Heart left ventricle (tissue), 13 donors: ENCODE data around the gene CAMKK2.

ENCODE experiments used
- POLR2A ChIP-seq, 2 donors: fragments of 450-650 bp; IDR thresholded peaks; one replicate each; pipeline ENCODE4 v1.6.1; 2017; ENCODE audit warnings: antibody characterized with exemption in 2 of 2, mild to moderate bottlenecking in 2 of 2, moderate library complexity in 2 of 2
- TF ChIP-seq, protein P1 (sequence below), 12 donors: fragments of 200-600 bp; sonication (generic) in 4 of 12; IDR thresholded peaks; one replicate each; pipeline versions ENCODE4 v1.5.0 to v1.8.0; 2018 to 2022; ENCODE audit warnings: antibody characterized with exemption in 12 of 12, mild to moderate bottlenecking in 5 of 12
- donor health status: ischemic (EF 13 %, LVEDD 7.1; RV severe dilation, severe dysfunction).
- donor health status: DM: no; HTN: yes; CAD: no.
- donor health status: DM: no; HTN: no; CAD: no.
- donor health status: ischemic (EF 25% LVEDD 6.9; RV normal size, moderate dysfunction).
- donor health status: ischemic (EF 25% LVEDD 5.7; RV mildly dilated, moderate dysfunction).
- donor health status: ischemic (EF 35%, LVEDD 5.7; RV mildly dilated, moderate dysfunction).
- donor health status: nonischemic (EF 11% LVEDD 7.7; RV severe dilation, severe dysfunction).
- donor health status: DM: yes; HTN: yes; CAD: no.
- donor health status: PGD.
- donor health status: ischemic (EF 29% LVEDD 5.4; RV normal size, mild dysfunction).
- donor health status: nonischemic (EF 23%, LVEDD 6.1; RV moderate dilation, normal function).

- TF ChIP-seq, protein P1, sequence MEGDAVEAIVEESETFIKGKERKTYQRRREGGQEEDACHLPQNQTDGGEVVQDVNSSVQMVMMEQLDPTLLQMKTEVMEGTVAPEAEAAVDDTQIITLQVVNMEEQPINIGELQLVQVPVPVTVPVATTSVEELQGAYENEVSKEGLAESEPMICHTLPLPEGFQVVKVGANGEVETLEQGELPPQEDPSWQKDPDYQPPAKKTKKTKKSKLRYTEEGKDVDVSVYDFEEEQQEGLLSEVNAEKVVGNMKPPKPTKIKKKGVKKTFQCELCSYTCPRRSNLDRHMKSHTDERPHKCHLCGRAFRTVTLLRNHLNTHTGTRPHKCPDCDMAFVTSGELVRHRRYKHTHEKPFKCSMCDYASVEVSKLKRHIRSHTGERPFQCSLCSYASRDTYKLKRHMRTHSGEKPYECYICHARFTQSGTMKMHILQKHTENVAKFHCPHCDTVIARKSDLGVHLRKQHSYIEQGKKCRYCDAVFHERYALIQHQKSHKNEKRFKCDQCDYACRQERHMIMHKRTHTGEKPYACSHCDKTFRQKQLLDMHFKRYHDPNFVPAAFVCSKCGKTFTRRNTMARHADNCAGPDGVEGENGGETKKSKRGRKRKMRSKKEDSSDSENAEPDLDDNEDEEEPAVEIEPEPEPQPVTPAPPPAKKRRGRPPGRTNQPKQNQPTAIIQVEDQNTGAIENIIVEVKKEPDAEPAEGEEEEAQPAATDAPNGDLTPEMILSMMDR (IDR thresholded peaks at IDR 0.05): no peak
- TF ChIP-seq POLR2A (IDR thresholded peaks at IDR 0.05): no peak
These were observed 47.9 kb downstream of the CAMKK2 start for GRCh38 chr12:121248622-121249021.
